Measurements from ENCODE around the gene COQ8A. TPM values are rescaled to one million over a fixed set of nuclear protein-coding genes. Genes with fewer than 3 reads are reported as not detected.

COQ8A gene
- polyA plus RNA-seq, 1 donor, result 38.7 TPM

- no CpG with 5 or more reads among the region's 5 CpGs for WGBS (ENCODE audit: insufficient coverage, low lambda C conversion rate)
- peaks cover 17% of the 10 kb centered on the region for H3K36me3 ChIP-seq (ENCODE audit: control insufficient read depth, insufficient read depth, low read length)
- H3K27me3 ChIP-seq (ENCODE audit: control insufficient read depth, insufficient read depth, low read length), result no peaks in the 10 kb centered on the region
- H3K27ac ChIP-seq (ENCODE audit: low read length), result no peak overlapping the region
- no peak overlapping the region for H3K4me3 ChIP-seq (ENCODE audit: low read length)
- H3K4me1 ChIP-seq (ENCODE audit: control insufficient read depth, insufficient read depth, low read length), result no peaks in the 10 kb centered on the region
- H3K9me3 ChIP-seq (ENCODE audit: control insufficient read depth, low read depth, low read length), result no peaks in the 10 kb centered on the region
- no peak for DNase-seq
These were observed 66.2 kb downstream of the COQ8A start for GRCh38 chr1:227006226-227006796.

DNA sequence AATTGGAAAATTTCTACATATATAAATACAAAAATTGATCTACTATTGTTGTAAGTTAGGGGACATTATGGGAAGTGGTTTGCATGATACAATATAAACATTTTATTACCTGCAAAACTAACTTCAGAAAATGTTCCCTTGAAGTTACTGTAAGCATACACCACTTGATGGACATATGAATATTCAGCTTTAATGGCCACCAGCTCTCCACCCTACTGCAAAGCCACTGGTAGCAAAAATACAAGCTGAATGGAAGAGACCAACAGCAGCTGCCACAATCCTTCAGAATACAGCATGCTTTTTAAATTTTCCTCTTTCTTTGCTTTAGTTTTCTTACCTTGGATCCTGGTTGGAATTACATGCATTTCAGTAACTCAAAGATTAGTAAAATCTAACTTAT, 69.8 kb downstream of the COQ8A start:
- DNase-seq, result no peak
- Histone ChIP-seq H3K4me3 (ENCODE audit: low read length) (no peak overlapping the region), H3K27me3 (ENCODE audit: control insufficient read depth, insufficient read depth, low read length) (no peaks in the 10 kb centered on the region), H3K4me1 (ENCODE audit: control insufficient read depth, insufficient read depth, low read length) (no peaks in the 10 kb centered on the region), H3K36me3 (ENCODE audit: control insufficient read depth, insufficient read depth, low read length) (peaks cover 6% of the 10 kb centered on the region), H3K27ac (ENCODE audit: low read length) (no peak overlapping the region), H3K9me3 (ENCODE audit: control insufficient read depth, low read depth, low read length) (no peaks in the 10 kb centered on the region)

- H3K36me3 ChIP-seq (ENCODE audit: control insufficient read depth, insufficient read depth, low read length), result peaks cover 5% of the 10 kb centered on the region
These were observed 70.6 kb downstream of the COQ8A start for GRCh38 chr1:227010645-227011044.

DNA sequence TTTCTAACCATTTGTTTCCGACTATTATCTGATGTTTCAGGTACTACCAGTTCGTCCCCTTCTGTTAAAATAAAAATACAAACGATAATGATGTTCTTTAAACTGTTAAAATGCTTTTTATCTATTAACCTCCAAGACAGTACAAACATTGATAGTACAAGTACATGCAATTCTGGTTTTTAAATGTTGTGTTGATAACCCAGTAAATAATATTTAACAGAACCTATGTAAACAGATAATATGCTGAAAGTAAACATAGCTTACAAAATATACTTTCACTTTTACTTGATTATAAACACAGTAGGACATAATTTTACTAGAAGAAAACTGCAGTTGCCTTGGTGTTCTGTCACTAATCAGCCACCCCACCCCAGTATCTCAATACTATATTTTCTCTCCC, 76.9 kb downstream of the COQ8A start:
- H3K27ac ChIP-seq (ENCODE audit: low read length), result no peak overlapping the region
- no peak overlapping the region for H3K4me3 ChIP-seq (ENCODE audit: low read length)
- no peaks in the 10 kb centered on the region for H3K4me1 ChIP-seq (ENCODE audit: control insufficient read depth, insufficient read depth, low read length)
- H3K27me3 ChIP-seq (ENCODE audit: control insufficient read depth, insufficient read depth, low read length), result no peaks in the 10 kb centered on the region
- peaks cover 19% of the 10 kb centered on the region for H3K36me3 ChIP-seq (ENCODE audit: control insufficient read depth, insufficient read depth, low read length)
- no peak for DNase-seq
- H3K9me3 ChIP-seq (ENCODE audit: control insufficient read depth, low read depth, low read length), result peaks cover 3% of the 10 kb centered on the region
- WGBS (ENCODE audit: insufficient coverage, low lambda C conversion rate), result 79% methylated on average over 3 of the region's 3 CpGs

More at GRCh38 chr1:227010645-227011044, 70.6 kb downstream of the COQ8A start:
- H3K9me3 ChIP-seq (ENCODE audit: control insufficient read depth, low read depth, low read length), result no peaks in the 10 kb centered on the region
- no peaks in the 10 kb centered on the region for H3K27me3 ChIP-seq (ENCODE audit: control insufficient read depth, insufficient read depth, low read length)
- WGBS (ENCODE audit: insufficient coverage, low lambda C conversion rate), result 40% methylated on average over 1 of the region's 5 CpGs
- DNase-seq, result peak in 1 of 2 donors; percentile 42
- no peaks in the 10 kb centered on the region for H3K4me1 ChIP-seq (ENCODE audit: control insufficient read depth, insufficient read depth, low read length)
- no peak overlapping the region for H3K27ac ChIP-seq (ENCODE audit: low read length)
- no peak overlapping the region for H3K4me3 ChIP-seq (ENCODE audit: low read length)

DNA sequence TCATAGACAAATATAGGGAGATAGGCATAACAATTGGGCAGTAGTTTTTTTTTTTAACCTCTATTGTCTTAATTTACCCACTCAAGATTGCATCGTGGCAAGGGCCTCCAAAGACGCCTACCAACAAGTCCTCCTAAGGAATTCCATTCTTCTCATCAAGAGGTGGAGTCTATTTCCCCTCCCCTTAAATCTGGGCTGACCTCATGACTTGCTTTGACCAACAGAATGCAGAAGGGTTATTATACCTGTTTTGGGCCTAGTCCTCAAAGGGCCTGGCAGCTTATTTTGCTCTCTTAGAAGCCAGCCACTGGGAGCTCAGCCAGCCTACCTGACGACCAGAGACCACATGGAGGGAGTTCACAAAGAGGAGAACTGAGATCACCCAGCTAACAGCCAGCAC, 92.3 kb downstream of the COQ8A start:
- Histone ChIP-seq H3K27ac (ENCODE audit: low read length) (no peak overlapping the region), H3K27me3 (ENCODE audit: control insufficient read depth, insufficient read depth, low read length) (no peaks in the 10 kb centered on the region), H3K9me3 (ENCODE audit: control insufficient read depth, low read depth, low read length) (no peaks in the 10 kb centered on the region), H3K36me3 (ENCODE audit: control insufficient read depth, insufficient read depth, low read length) (peaks cover 28% of the 10 kb centered on the region), H3K4me1 (ENCODE audit: control insufficient read depth, insufficient read depth, low read length) (no peaks in the 10 kb centered on the region), H3K4me3 (ENCODE audit: low read length) (no peak overlapping the region)
- DNase-seq, result no peak
- WGBS (ENCODE audit: insufficient coverage, low lambda C conversion rate), result no CpG with 5 or more reads among the region's 3 CpGs

GRCh38 chr1:227033880-227034279, 93.8 kb downstream of the COQ8A start:
- WGBS (ENCODE audit: insufficient coverage, low lambda C conversion rate), result no CpG with 5 or more reads among the region's 2 CpGs
- no peaks in the 10 kb centered on the region for H3K27me3 ChIP-seq (ENCODE audit: control insufficient read depth, insufficient read depth, low read length)
- no peak overlapping the region for H3K4me3 ChIP-seq (ENCODE audit: low read length)
- no peaks in the 10 kb centered on the region for H3K9me3 ChIP-seq (ENCODE audit: control insufficient read depth, low read depth, low read length)
- no peak overlapping the region for H3K27ac ChIP-seq (ENCODE audit: low read length)
- no peak for DNase-seq
- peaks cover 22% of the 10 kb centered on the region for H3K36me3 ChIP-seq (ENCODE audit: control insufficient read depth, insufficient read depth, low read length)
- H3K4me1 ChIP-seq (ENCODE audit: control insufficient read depth, insufficient read depth, low read length), result no peaks in the 10 kb centered on the region

GRCh38 chr1:227035316-227035715, 95.2 kb downstream of the COQ8A start:
- WGBS (ENCODE audit: insufficient coverage, low lambda C conversion rate), result 100% methylated on average over 1 of the region's 2 CpGs
- Histone ChIP-seq H3K4me1 (ENCODE audit: control insufficient read depth, insufficient read depth, low read length) (no peaks in the 10 kb centered on the region), H3K36me3 (ENCODE audit: control insufficient read depth, insufficient read depth, low read length) (peaks cover 24% of the 10 kb centered on the region), H3K27me3 (ENCODE audit: control insufficient read depth, insufficient read depth, low read length) (no peaks in the 10 kb centered on the region), H3K27ac (ENCODE audit: low read length) (no peak overlapping the region), H3K4me3 (ENCODE audit: low read length) (no peak overlapping the region), H3K9me3 (ENCODE audit: control insufficient read depth, low read depth, low read length) (no peaks in the 10 kb centered on the region)
- DNase-seq, result no peak

GRCh38 chr1:227037121-227037520, 97.0 kb downstream of the COQ8A start:
- DNase-seq, result no peak
- Histone ChIP-seq H3K9me3 (ENCODE audit: control insufficient read depth, low read depth, low read length) (no peaks in the 10 kb centered on the region), H3K27me3 (ENCODE audit: control insufficient read depth, insufficient read depth, low read length) (no peaks in the 10 kb centered on the region), H3K4me1 (ENCODE audit: control insufficient read depth, insufficient read depth, low read length) (no peaks in the 10 kb centered on the region), H3K4me3 (ENCODE audit: low read length) (no peak overlapping the region), H3K27ac (ENCODE audit: low read length) (no peak overlapping the region), H3K36me3 (ENCODE audit: control insufficient read depth, insufficient read depth, low read length) (peaks cover 21% of the 10 kb centered on the region)
- WGBS (ENCODE audit: insufficient coverage, low lambda C conversion rate), result 100% methylated on average over 1 of the region's 1 CpG

Other genes starting within 250 kb of the COQ8A start
- 13.0 TPM for gene ITPKB, start 201.0 kb upstream of the COQ8A start, polyA plus RNA-seq
- 16.1 TPM for gene PSEN2, start 69.7 kb upstream of the COQ8A start, polyA plus RNA-seq